GM23338 (cell line): Measurements from ENCODE around the gene BBS1. TPM values are rescaled to one million over a fixed set of nuclear protein-coding genes. Genes with fewer than 3 reads are reported as not detected.

Experiments used
- ATAC-seq: fragments of 200-7000 bp; cut with Tn5 transposase; 3 replicates; pipeline ENCODE4 v1.9.1; 2020
- DNase-seq: peaks from one replicate; pipeline ENCODE4 v3.0.0-alpha.2; 2015; ENCODE audit warnings: low spot score
- H2AFZ ChIP-seq: fragments of 200-600 bp; sonication (generic); 2 replicates; pipeline ENCODE4 v1.8.0; 2016; ENCODE audit warnings: antibody characterized with exemption, mild to moderate bottlenecking, moderate library complexity
- H3F3A ChIP-seq: fragments of 200-600 bp; sonication (generic); replicated peaks from 2 replicates; pipeline ENCODE4 v1.8.0; 2017; ENCODE audit warnings: antibody characterized with exemption, mixed run types, low read depth
- H3K27ac ChIP-seq: fragments of 200-600 bp; sonication (generic); 2 replicates; pipeline ENCODE4 v1.6.1; 2016; ENCODE audit warnings: low read depth
- H3K27me3 ChIP-seq: fragments of 200-600 bp; sonication (generic); 2 replicates; pipeline ENCODE4 v1.8.0; 2016; ENCODE audit warnings: mild to moderate bottlenecking, mixed run types, moderate library complexity; ENCODE audit not compliant: insufficient read depth
- H3K36me3 ChIP-seq: fragments of 200-600 bp; sonication (generic); 2 replicates; pipeline ENCODE4 v1.8.0; 2016; ENCODE audit warnings: mild to moderate bottlenecking; ENCODE audit not compliant: insufficient read depth
- H3K4me1 ChIP-seq: fragments of 200-600 bp; sonication (generic); 2 replicates; pipeline ENCODE4 v1.8.0; 2016; ENCODE audit warnings: mild to moderate bottlenecking, moderate library complexity; ENCODE audit not compliant: insufficient read depth
- H3K4me2 ChIP-seq: fragments of 200-600 bp; sonication (generic); 2 replicates; pipeline ENCODE4 v1.7.1; 2017; ENCODE audit warnings: mixed run types
- H3K4me3 ChIP-seq: fragments of 200-600 bp; sonication (generic); 2 replicates; pipeline ENCODE4 v1.6.1; 2016; ENCODE audit warnings: mixed run types
- H3K79me2 ChIP-seq: fragments of 200-600 bp; sonication (generic); replicated peaks from 2 replicates; pipeline ENCODE4 v1.8.0; 2017; ENCODE audit warnings: mild to moderate bottlenecking; ENCODE audit not compliant: insufficient read depth
- H3K9me2 ChIP-seq: fragments of 200-600 bp; sonication (generic); 2 replicates; pipeline ENCODE4 v1.8.0; 2017; ENCODE audit not compliant: insufficient read depth
- H4K20me1 ChIP-seq: fragments of 200-600 bp; sonication (generic); replicated peaks from 2 replicates; pipeline ENCODE4 v1.8.0; 2017; ENCODE audit warnings: mild to moderate bottlenecking; ENCODE audit not compliant: insufficient read depth
- H3K27ac Mint-ChIP-seq: 2 replicates; pipeline ENCODE4 v1.8.0; 2020; ENCODE audit warnings: inconsistent platforms, mild to moderate bottlenecking, moderate library complexity, mixed read lengths
- H3K27me3 Mint-ChIP-seq: 3 replicates; pipeline ENCODE4 v1.8.0; 2022; ENCODE audit warnings: low read depth, mild to moderate bottlenecking, moderate library complexity, mixed read lengths, inconsistent platforms; ENCODE audit not compliant: insufficient read depth, poor library complexity
- H3K36me3 Mint-ChIP-seq: 3 replicates; pipeline ENCODE4 v1.8.0; 2021; ENCODE audit warnings: low read depth, mild to moderate bottlenecking, inconsistent platforms, moderate library complexity, mixed read lengths
- H3K4me1 Mint-ChIP-seq: 3 replicates; pipeline ENCODE4 v1.8.0; 2020; ENCODE audit warnings: mild to moderate bottlenecking, inconsistent platforms, mixed read lengths
- H3K4me3 Mint-ChIP-seq: 3 replicates; pipeline ENCODE4 v1.8.0; 2021; ENCODE audit warnings: moderate library complexity, mild to moderate bottlenecking, inconsistent platforms, mixed read lengths
- H3K9me3 Mint-ChIP-seq: 3 replicates; pipeline ENCODE4 v1.8.0; 2020; ENCODE audit warnings: moderate library complexity, mild to moderate bottlenecking, inconsistent platforms, mixed read lengths
- CREB1 ChIP-seq: fragments of 250-450 bp; sonication (Bioruptor Pico); IDR thresholded peaks from 2 replicates; pipeline ENCODE4 v1.5.0; 2020; ENCODE audit warnings: low read depth, mild to moderate bottlenecking, moderate library complexity
- EZH2 ChIP-seq: fragments of 200-600 bp; sonication (generic); IDR thresholded peaks from one replicate; pipeline ENCODE4 v1.8.0; 2017; ENCODE audit warnings: antibody characterized with exemption, mild to moderate bottlenecking, low read depth; ENCODE audit not compliant: unreplicated experiment
- EZH2phosphoT487 ChIP-seq: fragments of 200-600 bp; sonication (generic); IDR thresholded peaks from one replicate; pipeline ENCODE4 v1.8.1; 2018; ENCODE audit warnings: antibody characterized with exemption; ENCODE audit not compliant: unreplicated experiment
- JUNB ChIP-seq: IDR thresholded peaks from one replicate; pipeline ENCODE4 v1.6.1; 2016; ENCODE audit warnings: antibody characterized with exemption; ENCODE audit not compliant: unreplicated experiment
- POLR2AphosphoS5 ChIP-seq: IDR thresholded peaks from 2 replicates; pipeline ENCODE4 v1.6.1; 2016; ENCODE audit warnings: antibody characterized with exemption, low read depth
- ZNF114 ChIP-seq: fragments of 250-450 bp; sonication (Bioruptor Pico); IDR thresholded peaks from 2 replicates; pipeline ENCODE4 v1.5.0; 2020; ENCODE audit warnings: mild to moderate bottlenecking, moderate library complexity
- ZNF331 ChIP-seq: fragments of 250-450 bp; sonication (Bioruptor Pico); IDR thresholded peaks from 2 replicates; pipeline ENCODE4 v1.5.0; 2020; ENCODE audit warnings: low read depth, mild to moderate bottlenecking, moderate library complexity
- polyA plus RNA-seq: library from polyadenylated mRNA; unstranded; fragments of >200 nt; fragmentation: Nextera tagmentation; extraction: Ambion mirVana; gene quantifications from 2 replicates; pipeline ENCODE4 v1.2.1, GENCODE V29; 2016
- total RNA-seq: library from RNA; depleted of rRNA; stranded (reverse); fragments of >200 nt; shearing (Covaris generic); gene quantifications from 2 replicates; pipeline ENCODE4 v1.2.3, GENCODE V29; 2014
- TF ChIP-seq, protein P1 (sequence below), 2 experiments: fragments of 200-600 bp in 1 of 2; sonication (generic) in 1 of 2; conservative IDR thresholded peaks; 2 replicates each; pipeline versions ENCODE4 v1.5.1 to v1.6.1; 2016 to 2017; ENCODE audit warnings: antibody characterized with exemption in 2 of 2, low read depth in 2 of 2, mild to moderate bottlenecking in 2 of 2, moderate library complexity in 1 of 2
- TF ChIP-seq, protein P2 (sequence below): IDR thresholded peaks from 2 replicates; pipeline ENCODE4 v1.6.1; 2016; ENCODE audit warnings: antibody characterized with exemption
- TF ChIP-seq, protein P3 (sequence below): IDR thresholded peaks from one replicate; pipeline ENCODE4 v1.6.1; 2018; ENCODE audit warnings: antibody characterized with exemption; ENCODE audit not compliant: unreplicated experiment

The BBS1 gene
- total and polyA plus RNA-seq, 2 experiments from 2014 or later = 11.6 to 41.3 TPM

DNA sequence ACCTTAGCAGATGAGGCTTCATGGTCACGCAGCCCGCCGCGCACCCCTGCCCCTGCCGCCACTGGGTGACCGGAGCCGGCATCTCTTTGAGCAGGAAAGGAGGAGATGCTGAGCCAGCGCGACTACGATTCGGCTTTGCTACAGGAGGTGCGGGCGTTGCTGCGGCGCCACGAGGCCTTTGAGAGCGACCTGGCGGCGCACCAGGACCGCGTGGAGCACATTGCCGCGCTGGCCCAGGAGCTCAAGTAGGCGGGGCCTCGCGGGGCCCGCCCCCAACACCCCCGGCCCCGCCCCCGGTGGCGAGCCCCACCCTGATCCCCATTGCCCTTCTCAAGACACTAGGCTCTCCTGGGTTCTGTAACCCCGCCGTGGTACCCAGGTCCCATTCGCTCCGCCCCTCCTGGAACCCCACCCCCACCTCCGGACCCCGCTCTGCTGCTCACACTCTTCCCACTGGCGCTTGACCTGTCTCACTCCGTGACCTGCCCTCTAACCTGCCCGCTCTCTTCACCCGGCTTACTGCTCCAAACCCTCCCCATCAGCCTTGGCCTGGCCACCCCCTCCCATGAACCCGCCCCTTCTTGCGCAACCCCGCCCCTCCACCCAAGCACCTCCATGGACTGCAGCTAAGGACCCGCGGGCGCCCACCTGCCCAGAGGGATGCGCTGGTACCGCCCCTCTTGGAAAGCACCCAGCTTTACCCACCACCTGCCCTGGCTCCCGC lies 48.9 kb downstream of the BBS1 start:
- H3K4me1 Mint-ChIP-seq = no peaks in the 10 kb centered on the region; the same call in 2 of the 3 replicates
- H3K27ac ChIP-seq = no peak overlapping the region
- H3K4me2 ChIP-seq = peak overlapping the region; percentile 60; the same call in 1 of the 2 replicates
- TF ChIP-seq ZNF331 (CRISPR knock-in tag) (no peak), POLR2AphosphoS5 (0 out of 2 replicates have a peak, but pooled peaks have one; percentile 34)
- DNase-seq (peak; percentile 84), ATAC-seq (peak; percentile 88)
- no peaks in the 10 kb centered on the region for H3K36me3 ChIP-seq
- H3K9me2 ChIP-seq = no peaks in the 10 kb centered on the region
- no peak overlapping the region for H3K4me3 Mint-ChIP-seq
- H3K27me3 Mint-ChIP-seq = peaks cover 11% of the 10 kb centered on the region
- H3K4me3 ChIP-seq = peak overlapping the region; percentile 41
- H3K9me3 Mint-ChIP-seq = no peaks in the 10 kb centered on the region
- peaks cover 14% of the 10 kb centered on the region for H3K36me3 Mint-ChIP-seq
- H3F3A ChIP-seq = 0 out of 2 replicates have a peak, but pooled peaks cover 3% of the 10 kb centered on the region
- H3K79me2 ChIP-seq = no peaks in the 10 kb centered on the region
- no peak overlapping the region for H3K27ac Mint-ChIP-seq
- 0 out of 2 replicates have a peak overlapping the region, but pooled peaks have one; percentile 76 for H2AFZ ChIP-seq
- no peaks in the 10 kb centered on the region for H4K20me1 ChIP-seq
- no peaks in the 10 kb centered on the region for H3K27me3 ChIP-seq
- H3K4me1 ChIP-seq = 0 out of 2 replicates have a peak, but pooled peaks cover 4% of the 10 kb centered on the region

DNA sequence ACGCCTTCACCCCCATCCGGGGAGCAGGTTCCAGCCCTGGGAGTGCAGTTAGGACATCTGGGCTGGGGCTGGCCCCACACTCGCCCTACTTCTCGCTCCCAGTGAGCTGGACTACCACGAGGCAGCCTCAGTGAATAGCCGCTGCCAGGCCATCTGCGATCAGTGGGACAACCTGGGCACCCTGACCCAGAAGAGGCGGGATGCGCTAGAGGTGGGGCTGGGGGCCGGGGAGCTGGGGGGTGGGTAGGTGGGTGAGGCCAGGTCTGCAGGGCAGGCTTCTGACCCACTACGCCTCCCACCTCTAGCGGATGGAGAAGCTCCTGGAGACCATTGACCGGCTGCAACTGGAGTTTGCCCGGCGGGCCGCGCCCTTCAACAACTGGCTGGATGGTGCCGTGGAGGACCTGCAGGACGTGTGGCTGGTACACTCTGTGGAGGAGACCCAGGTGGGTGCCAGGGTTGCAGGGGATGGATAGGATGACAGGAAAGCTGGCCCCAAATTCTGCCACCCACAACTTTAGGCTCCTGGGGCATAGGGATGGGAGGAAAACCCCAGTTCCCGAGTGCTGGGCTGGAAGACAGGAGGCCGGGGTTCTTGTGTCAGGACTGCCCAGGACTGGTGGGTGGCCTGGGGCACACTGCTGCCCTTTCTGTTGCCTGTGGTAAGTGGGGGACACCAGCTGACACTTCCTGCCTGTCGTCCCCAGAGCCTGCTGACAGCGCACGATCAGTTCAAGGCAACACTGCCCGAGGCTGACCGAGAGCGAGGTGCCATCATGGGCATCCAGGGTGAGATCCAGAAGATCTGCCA lies 49.6 kb downstream of the BBS1 start:
- no peaks in the 10 kb centered on the region for H3K27me3 ChIP-seq
- H3K36me3 ChIP-seq = no peaks in the 10 kb centered on the region
- no peak overlapping the region for H3K4me2 ChIP-seq
- H3K27me3 Mint-ChIP-seq = peaks cover 9% of the 10 kb centered on the region
- H3K4me1 ChIP-seq = 0 out of 2 replicates have a peak, but pooled peaks cover 4% of the 10 kb centered on the region
- H4K20me1 ChIP-seq = no peaks in the 10 kb centered on the region
- no peaks in the 10 kb centered on the region for H3K9me2 ChIP-seq
- no peaks in the 10 kb centered on the region for H3K9me3 Mint-ChIP-seq
- H3F3A ChIP-seq = 0 out of 2 replicates have a peak, but pooled peaks cover 3% of the 10 kb centered on the region
- DNase-seq (no peak), ATAC-seq (no peak)
- H3K79me2 ChIP-seq = no peaks in the 10 kb centered on the region
- no peaks in the 10 kb centered on the region; the same call in 2 of the 3 replicates for H3K4me1 Mint-ChIP-seq
- H3K27ac Mint-ChIP-seq = no peak overlapping the region
- no peak overlapping the region for H3K27ac ChIP-seq
- peaks cover 14% of the 10 kb centered on the region for H3K36me3 Mint-ChIP-seq
- H3K4me3 ChIP-seq = no peak overlapping the region; the same call in 1 of the 2 replicates
- no peak overlapping the region for H3K4me3 Mint-ChIP-seq
- H2AFZ ChIP-seq = no peak overlapping the region
- TF ChIP-seq POLR2AphosphoS5 = no peak
- TF ChIP-seq, protein P1, sequence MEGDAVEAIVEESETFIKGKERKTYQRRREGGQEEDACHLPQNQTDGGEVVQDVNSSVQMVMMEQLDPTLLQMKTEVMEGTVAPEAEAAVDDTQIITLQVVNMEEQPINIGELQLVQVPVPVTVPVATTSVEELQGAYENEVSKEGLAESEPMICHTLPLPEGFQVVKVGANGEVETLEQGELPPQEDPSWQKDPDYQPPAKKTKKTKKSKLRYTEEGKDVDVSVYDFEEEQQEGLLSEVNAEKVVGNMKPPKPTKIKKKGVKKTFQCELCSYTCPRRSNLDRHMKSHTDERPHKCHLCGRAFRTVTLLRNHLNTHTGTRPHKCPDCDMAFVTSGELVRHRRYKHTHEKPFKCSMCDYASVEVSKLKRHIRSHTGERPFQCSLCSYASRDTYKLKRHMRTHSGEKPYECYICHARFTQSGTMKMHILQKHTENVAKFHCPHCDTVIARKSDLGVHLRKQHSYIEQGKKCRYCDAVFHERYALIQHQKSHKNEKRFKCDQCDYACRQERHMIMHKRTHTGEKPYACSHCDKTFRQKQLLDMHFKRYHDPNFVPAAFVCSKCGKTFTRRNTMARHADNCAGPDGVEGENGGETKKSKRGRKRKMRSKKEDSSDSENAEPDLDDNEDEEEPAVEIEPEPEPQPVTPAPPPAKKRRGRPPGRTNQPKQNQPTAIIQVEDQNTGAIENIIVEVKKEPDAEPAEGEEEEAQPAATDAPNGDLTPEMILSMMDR (conservative IDR thresholded peaks at IDR 0.05; ENCODE audit: low read depth in 2 of 2) = no peak
- no peak for TF ChIP-seq JUNB
- no peak for TF ChIP-seq ZNF114
- no peak for TF ChIP-seq EZH2
- no peak for TF ChIP-seq CREB1 (CRISPR knock-in tag)
- TF ChIP-seq, protein P2, sequence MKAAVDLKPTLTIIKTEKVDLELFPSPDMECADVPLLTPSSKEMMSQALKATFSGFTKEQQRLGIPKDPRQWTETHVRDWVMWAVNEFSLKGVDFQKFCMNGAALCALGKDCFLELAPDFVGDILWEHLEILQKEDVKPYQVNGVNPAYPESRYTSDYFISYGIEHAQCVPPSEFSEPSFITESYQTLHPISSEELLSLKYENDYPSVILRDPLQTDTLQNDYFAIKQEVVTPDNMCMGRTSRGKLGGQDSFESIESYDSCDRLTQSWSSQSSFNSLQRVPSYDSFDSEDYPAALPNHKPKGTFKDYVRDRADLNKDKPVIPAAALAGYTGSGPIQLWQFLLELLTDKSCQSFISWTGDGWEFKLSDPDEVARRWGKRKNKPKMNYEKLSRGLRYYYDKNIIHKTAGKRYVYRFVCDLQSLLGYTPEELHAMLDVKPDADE = no peak
- TF ChIP-seq, protein P3, sequence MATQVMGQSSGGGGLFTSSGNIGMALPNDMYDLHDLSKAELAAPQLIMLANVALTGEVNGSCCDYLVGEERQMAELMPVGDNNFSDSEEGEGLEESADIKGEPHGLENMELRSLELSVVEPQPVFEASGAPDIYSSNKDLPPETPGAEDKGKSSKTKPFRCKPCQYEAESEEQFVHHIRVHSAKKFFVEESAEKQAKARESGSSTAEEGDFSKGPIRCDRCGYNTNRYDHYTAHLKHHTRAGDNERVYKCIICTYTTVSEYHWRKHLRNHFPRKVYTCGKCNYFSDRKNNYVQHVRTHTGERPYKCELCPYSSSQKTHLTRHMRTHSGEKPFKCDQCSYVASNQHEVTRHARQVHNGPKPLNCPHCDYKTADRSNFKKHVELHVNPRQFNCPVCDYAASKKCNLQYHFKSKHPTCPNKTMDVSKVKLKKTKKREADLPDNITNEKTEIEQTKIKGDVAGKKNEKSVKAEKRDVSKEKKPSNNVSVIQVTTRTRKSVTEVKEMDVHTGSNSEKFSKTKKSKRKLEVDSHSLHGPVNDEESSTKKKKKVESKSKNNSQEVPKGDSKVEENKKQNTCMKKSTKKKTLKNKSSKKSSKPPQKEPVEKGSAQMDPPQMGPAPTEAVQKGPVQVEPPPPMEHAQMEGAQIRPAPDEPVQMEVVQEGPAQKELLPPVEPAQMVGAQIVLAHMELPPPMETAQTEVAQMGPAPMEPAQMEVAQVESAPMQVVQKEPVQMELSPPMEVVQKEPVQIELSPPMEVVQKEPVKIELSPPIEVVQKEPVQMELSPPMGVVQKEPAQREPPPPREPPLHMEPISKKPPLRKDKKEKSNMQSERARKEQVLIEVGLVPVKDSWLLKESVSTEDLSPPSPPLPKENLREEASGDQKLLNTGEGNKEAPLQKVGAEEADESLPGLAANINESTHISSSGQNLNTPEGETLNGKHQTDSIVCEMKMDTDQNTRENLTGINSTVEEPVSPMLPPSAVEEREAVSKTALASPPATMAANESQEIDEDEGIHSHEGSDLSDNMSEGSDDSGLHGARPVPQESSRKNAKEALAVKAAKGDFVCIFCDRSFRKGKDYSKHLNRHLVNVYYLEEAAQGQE = no peak
- TF ChIP-seq EZH2phosphoT487 = no peak
